ENCODE data around the gene KRIT1. TPM values are rescaled to one million over a fixed set of nuclear protein-coding genes. Genes with fewer than 3 reads are reported as not detected.
A peak's percentile ranks its signal among the peaks of the same experiment; 100 is the strongest.
"Not testable (repeated sequence)": the region's sequence is repeated elsewhere in the genome, so short reads cannot be mapped to it uniquely, and the experiment has no call there.

Gene KRIT1
- total RNA-seq, 1 donor from 2014 or later, result 39.2 TPM

- Mint-ChIP-seq H3K27me3 (ENCODE audit: unreplicated experiment) (no peaks in the 10 kb centered on the region), H3K36me3 (ENCODE audit: low read depth, unreplicated experiment) (peaks cover 12% of the 10 kb centered on the region), H3K4me1 (ENCODE audit: unreplicated experiment) (no peaks in the 10 kb centered on the region), H3K9me3 (ENCODE audit: unreplicated experiment) (no peaks in the 10 kb centered on the region), H3K4me3 (ENCODE audit: unreplicated experiment) (no peak overlapping the region), H3K27ac (ENCODE audit: unreplicated experiment) (no peak overlapping the region)
- TF ChIP-seq CTCF (IDR thresholded peaks at IDR 0.05; ENCODE audit: unreplicated experiment), result no peak
- no peak for DNase-seq (ENCODE audit: low spot score)
Measured at GRCh38 chr7:92206672-92207071, 39.0 kb downstream of the KRIT1 start.

GRCh38 chr7:92205987-92206386, 39.7 kb downstream of the KRIT1 start:
- H3K27ac Mint-ChIP-seq (ENCODE audit: unreplicated experiment), result no peak overlapping the region
- H3K9me3 Mint-ChIP-seq (ENCODE audit: unreplicated experiment), result no peaks in the 10 kb centered on the region
- H3K36me3 Mint-ChIP-seq (ENCODE audit: low read depth, unreplicated experiment), result peaks cover 8% of the 10 kb centered on the region
- H3K27me3 Mint-ChIP-seq (ENCODE audit: unreplicated experiment), result no peaks in the 10 kb centered on the region
- H3K4me3 Mint-ChIP-seq (ENCODE audit: unreplicated experiment), result no peak overlapping the region
- TF ChIP-seq CTCF (IDR thresholded peaks at IDR 0.05; ENCODE audit: unreplicated experiment), result no peak
- DNase-seq (ENCODE audit: low spot score), result no peak
- H3K4me1 Mint-ChIP-seq (ENCODE audit: unreplicated experiment), result no peaks in the 10 kb centered on the region

GRCh38 chr7:92200791-92201190, 44.9 kb downstream of the KRIT1 start:
- Mint-ChIP-seq H3K4me1 (ENCODE audit: unreplicated experiment) (no peaks in the 10 kb centered on the region), H3K27me3 (ENCODE audit: unreplicated experiment) (no peaks in the 10 kb centered on the region), H3K27ac (ENCODE audit: unreplicated experiment) (no peak overlapping the region), H3K4me3 (ENCODE audit: unreplicated experiment) (no peak overlapping the region), H3K36me3 (ENCODE audit: low read depth, unreplicated experiment) (peaks cover 14% of the 10 kb centered on the region), H3K9me3 (ENCODE audit: unreplicated experiment) (no peaks in the 10 kb centered on the region)
- no peak for DNase-seq (ENCODE audit: low spot score)
- no peak for TF ChIP-seq CTCF (IDR thresholded peaks at IDR 0.05; ENCODE audit: unreplicated experiment)

GRCh38 chr7:92192326-92192725, 53.4 kb downstream of the KRIT1 start:
- no peak for DNase-seq (ENCODE audit: low spot score)
- Mint-ChIP-seq H3K4me3 (ENCODE audit: unreplicated experiment) (peak overlapping the region; percentile 59), H3K9me3 (ENCODE audit: unreplicated experiment) (peaks cover 29% of the 10 kb centered on the region), H3K27ac (ENCODE audit: unreplicated experiment) (no peak overlapping the region), H3K4me1 (ENCODE audit: unreplicated experiment) (no peaks in the 10 kb centered on the region), H3K27me3 (ENCODE audit: unreplicated experiment) (peaks cover 5% of the 10 kb centered on the region), H3K36me3 (ENCODE audit: low read depth, unreplicated experiment) (peaks cover 45% of the 10 kb centered on the region)
- TF ChIP-seq CTCF (IDR thresholded peaks at IDR 0.05; ENCODE audit: unreplicated experiment), result no peak

- Mint-ChIP-seq H3K36me3 (ENCODE audit: low read depth, unreplicated experiment) (peaks cover 30% of the 10 kb centered on the region), H3K9me3 (ENCODE audit: unreplicated experiment) (peaks cover 29% of the 10 kb centered on the region)
- H3K4me1 Mint-ChIP-seq (ENCODE audit: unreplicated experiment); DNase-seq (ENCODE audit: low spot score); H3K27me3 Mint-ChIP-seq (ENCODE audit: unreplicated experiment); H3K4me3 Mint-ChIP-seq (ENCODE audit: unreplicated experiment); H3K27ac Mint-ChIP-seq (ENCODE audit: unreplicated experiment): not testable (repeated sequence)
Measured at GRCh38 chr7:92189246-92189645, 56.5 kb downstream of the KRIT1 start.

GRCh38 chr7:92184294-92184693, 61.4 kb downstream of the KRIT1 start:
- not testable (repeated sequence) for H3K4me1 Mint-ChIP-seq (ENCODE audit: unreplicated experiment); H3K36me3 Mint-ChIP-seq (ENCODE audit: low read depth, unreplicated experiment); H3K9me3 Mint-ChIP-seq (ENCODE audit: unreplicated experiment); H3K27ac Mint-ChIP-seq (ENCODE audit: unreplicated experiment); H3K27me3 Mint-ChIP-seq (ENCODE audit: unreplicated experiment); H3K4me3 Mint-ChIP-seq (ENCODE audit: unreplicated experiment); DNase-seq (ENCODE audit: low spot score)
